Measurements from ENCODE around the gene SCP2.

The SCP2 gene

GRCh38 chr1:53091841-53092645, 165.0 kb downstream of the SCP2 start:
- FAIRE-seq (no peak), DNase-seq (ENCODE audit: extremely low spot score, insufficient read length, low read depth) (no peak)

GRCh38 chr1:53092659-53093450, 165.8 kb downstream of the SCP2 start:
- DNase-seq (ENCODE audit: extremely low spot score, insufficient read length, low read depth), result no peak
- FAIRE-seq, result no peak

- DNase-seq (ENCODE audit: extremely low spot score, insufficient read length, low read depth) (no peak), FAIRE-seq (no peak)
Measured at GRCh38 chr1:53093451-53093754, 166.3 kb downstream of the SCP2 start.

- FAIRE-seq (no peak), DNase-seq (ENCODE audit: extremely low spot score, insufficient read length, low read depth) (no peak)
Measured at GRCh38 chr1:53093778-53094532, 166.9 kb downstream of the SCP2 start.

GRCh38 chr1:53094533-53094919, 167.4 kb downstream of the SCP2 start:
- no peak for DNase-seq (ENCODE audit: extremely low spot score, insufficient read length, low read depth)
- FAIRE-seq, result no peak

All from GM18507 (cell line).